SK-N-SH treated with all-trans-retinoic acid at 6 μM for 48 hours (cell line): ENCODE results near the gene SERTAD3.
A peak's percentile ranks its signal among the peaks of the same experiment; 100 is the strongest.

Experiments
- ATAC-seq: fragments of 200-7000 bp; cut with Tn5 transposase; 3 replicates; pipeline ENCODE4 v1.9.1; 2020; ENCODE audit warnings: mild to moderate bottlenecking, moderate library complexity
- ARNTL ChIP-seq: fragments of 450-650 bp; formaldehyde crosslinking; IDR thresholded peaks from 2 replicates; pipeline ENCODE4 v1.5.0; 2020; ENCODE audit warnings: low read depth, mild to moderate bottlenecking, moderate library complexity, borderline replicate concordance
- CSDC2 ChIP-seq: fragments of 250-450 bp; sonication (Bioruptor Pico); IDR thresholded peaks from 2 replicates; pipeline ENCODE4 v1.5.0; 2020; ENCODE audit warnings: mild to moderate bottlenecking, moderate library complexity
- ESRRG ChIP-seq: fragments of 250-450 bp; sonication (Bioruptor Pico); IDR thresholded peaks from 2 replicates; pipeline ENCODE4 v1.6.1; 2021; ENCODE audit warnings: mild to moderate bottlenecking
- GLIS3 ChIP-seq: fragments of 250-450 bp; sonication (Bioruptor Pico); IDR thresholded peaks from 2 replicates; pipeline ENCODE4 v1.5.0; 2020; ENCODE audit warnings: mild to moderate bottlenecking, moderate library complexity
- ISL1 ChIP-seq: fragments of 250-450 bp; sonication (Bioruptor Pico); IDR thresholded peaks from 2 replicates; pipeline ENCODE4 v2.1.2; 2022; ENCODE audit warnings: mild to moderate bottlenecking, moderate library complexity
- OSR1 ChIP-seq: fragments of 250-450 bp; sonication (Bioruptor Pico); IDR thresholded peaks from 2 replicates; pipeline ENCODE4 v1.8.0; 2022; ENCODE audit warnings: moderate library complexity, mild to moderate bottlenecking, inconsistent platforms
- PATZ1 ChIP-seq: fragments of 250-450 bp; sonication (Bioruptor Pico); IDR thresholded peaks from 2 replicates; pipeline ENCODE4 v1.8.0; 2020; ENCODE audit warnings: mild to moderate bottlenecking, moderate library complexity, borderline replicate concordance
- PPARA ChIP-seq: fragments of 250-450 bp; sonication (Bioruptor Pico); IDR thresholded peaks from 2 replicates; pipeline ENCODE4 v1.5.0; 2020; ENCODE audit warnings: mild to moderate bottlenecking, borderline replicate concordance
- RARB ChIP-seq: fragments of 250-450 bp; sonication (Bioruptor Pico); IDR thresholded peaks from 2 replicates; pipeline ENCODE4 v1.8.0; 2021; ENCODE audit warnings: mild to moderate bottlenecking, moderate library complexity
- SNAI2 ChIP-seq: fragments of 250-450 bp; sonication (Bioruptor Pico); IDR thresholded peaks from 2 replicates; pipeline ENCODE4 v1.5.0; 2020; ENCODE audit warnings: mild to moderate bottlenecking, moderate library complexity
- TCF4 ChIP-seq: fragments of 250-450 bp; sonication (Bioruptor Pico); IDR thresholded peaks from 2 replicates; pipeline ENCODE4 v1.8.0; 2021; ENCODE audit warnings: mild to moderate bottlenecking, moderate library complexity, borderline replicate concordance
- TOX ChIP-seq: fragments of 250-450 bp; sonication (Bioruptor Pico); IDR thresholded peaks from 2 replicates; pipeline ENCODE4 v1.8.0; 2021; ENCODE audit warnings: mild to moderate bottlenecking, moderate library complexity, borderline replicate concordance
- TSHZ2 ChIP-seq: fragments of 250-450 bp; sonication (Bioruptor Pico); IDR thresholded peaks from 2 replicates; pipeline ENCODE4 v1.5.0; 2020; ENCODE audit warnings: mild to moderate bottlenecking, moderate library complexity
- ZC3H10 ChIP-seq: fragments of 250-450 bp; sonication (Bioruptor Pico); IDR thresholded peaks from 2 replicates; pipeline ENCODE4 v1.5.1; 2021; ENCODE audit warnings: mild to moderate bottlenecking, moderate library complexity
- ZFP3 ChIP-seq: fragments of 250-450 bp; sonication (Bioruptor Pico); IDR thresholded peaks from 2 replicates; pipeline ENCODE4 v1.5.0; 2020; ENCODE audit warnings: mild to moderate bottlenecking, moderate library complexity
- ZFP30 ChIP-seq: fragments of 450-650 bp; formaldehyde crosslinking; IDR thresholded peaks from 2 replicates; pipeline ENCODE4 v1.5.0; 2022; ENCODE audit warnings: mild to moderate bottlenecking, moderate library complexity
- ZNF565 ChIP-seq: fragments of 450-650 bp; formaldehyde crosslinking; conservative IDR thresholded peaks from 2 replicates; pipeline ENCODE4 v1.5.0; 2020; ENCODE audit warnings: low read depth, mild to moderate bottlenecking, moderate library complexity
- ZNF8 ChIP-seq: fragments of 450-650 bp; formaldehyde crosslinking; IDR thresholded peaks from 2 replicates; pipeline ENCODE4 v1.5.0; 2020; ENCODE audit warnings: mild to moderate bottlenecking, moderate library complexity
- TF ChIP-seq, protein P1 (sequence below): fragments of 250-450 bp; sonication (Bioruptor Pico); IDR thresholded peaks from 2 replicates; pipeline ENCODE4 v1.5.1; 2021; ENCODE audit warnings: mild to moderate bottlenecking, moderate library complexity
- TF ChIP-seq, protein P2 (sequence below): fragments of 250-450 bp; sonication (Bioruptor Pico); IDR thresholded peaks from 2 replicates; pipeline ENCODE4 v1.5.1; 2020; ENCODE audit warnings: low read depth, mild to moderate bottlenecking, moderate library complexity

The SERTAD3 gene

DNA sequence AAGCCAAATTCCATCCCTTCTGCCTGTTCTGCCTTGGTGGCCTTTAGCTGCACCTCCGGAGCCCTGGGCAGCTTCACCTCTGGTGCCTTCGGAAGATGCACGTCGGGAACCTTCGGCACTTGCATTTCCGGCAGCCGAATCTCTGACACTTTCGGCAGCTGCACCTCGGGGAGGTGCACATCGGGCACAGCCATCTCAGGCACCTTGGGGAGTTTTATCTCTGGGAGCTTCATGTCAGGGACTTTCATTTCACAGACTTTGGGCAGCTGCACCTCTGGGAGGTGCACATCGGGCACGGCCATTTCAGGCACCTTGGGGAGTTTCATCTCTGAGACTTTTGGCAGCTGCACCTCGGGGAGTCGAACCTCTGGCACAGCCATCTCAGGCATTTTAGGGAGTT lies 48.2 kb downstream of the SERTAD3 start:
- no peak for ATAC-seq
- TF ChIP-seq PPARA (CRISPR knock-in tag), result no peak
- no peak for TF ChIP-seq ESRRG (CRISPR knock-in tag)
- no peak for TF ChIP-seq ZNF8 (CRISPR knock-in tag)
- no peak for TF ChIP-seq ZFP30 (CRISPR knock-in tag)
- TF ChIP-seq, protein P1, sequence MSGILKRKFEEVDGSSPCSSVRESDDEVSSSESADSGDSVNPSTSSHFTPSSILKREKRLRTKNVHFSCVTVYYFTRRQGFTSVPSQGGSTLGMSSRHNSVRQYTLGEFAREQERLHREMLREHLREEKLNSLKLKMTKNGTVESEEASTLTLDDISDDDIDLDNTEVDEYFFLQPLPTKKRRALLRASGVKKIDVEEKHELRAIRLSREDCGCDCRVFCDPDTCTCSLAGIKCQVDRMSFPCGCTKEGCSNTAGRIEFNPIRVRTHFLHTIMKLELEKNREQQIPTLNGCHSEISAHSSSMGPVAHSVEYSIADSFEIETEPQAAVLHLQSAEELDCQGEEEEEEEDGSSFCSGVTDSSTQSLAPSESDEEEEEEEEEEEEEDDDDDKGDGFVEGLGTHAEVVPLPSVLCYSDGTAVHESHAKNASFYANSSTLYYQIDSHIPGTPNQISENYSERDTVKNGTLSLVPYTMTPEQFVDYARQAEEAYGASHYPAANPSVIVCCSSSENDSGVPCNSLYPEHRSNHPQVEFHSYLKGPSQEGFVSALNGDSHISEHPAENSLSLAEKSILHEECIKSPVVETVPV (CRISPR knock-in tag), result no peak

DNA sequence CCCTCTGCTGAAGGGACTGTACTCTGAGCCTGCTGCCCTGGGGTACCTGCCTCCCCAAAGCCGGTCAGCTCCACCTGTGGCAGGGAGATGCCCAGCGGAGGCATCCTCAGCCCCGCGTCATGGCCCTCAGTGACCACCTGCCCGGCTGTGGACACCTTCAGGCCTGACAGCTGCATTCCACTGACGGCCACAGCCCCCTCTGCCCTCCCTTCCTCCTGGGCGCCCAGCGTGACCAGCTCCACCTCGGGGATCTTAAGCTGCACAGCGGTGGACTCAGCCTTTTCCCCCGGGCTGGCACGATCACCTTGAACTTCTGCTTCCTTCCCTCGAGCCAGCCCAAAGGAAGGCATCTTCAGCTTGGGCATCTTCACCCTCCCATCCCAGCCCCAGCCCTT lies 49.3 kb downstream of the SERTAD3 start:
- no peak for TF ChIP-seq TSHZ2 (CRISPR knock-in tag)
- TF ChIP-seq, protein P2, sequence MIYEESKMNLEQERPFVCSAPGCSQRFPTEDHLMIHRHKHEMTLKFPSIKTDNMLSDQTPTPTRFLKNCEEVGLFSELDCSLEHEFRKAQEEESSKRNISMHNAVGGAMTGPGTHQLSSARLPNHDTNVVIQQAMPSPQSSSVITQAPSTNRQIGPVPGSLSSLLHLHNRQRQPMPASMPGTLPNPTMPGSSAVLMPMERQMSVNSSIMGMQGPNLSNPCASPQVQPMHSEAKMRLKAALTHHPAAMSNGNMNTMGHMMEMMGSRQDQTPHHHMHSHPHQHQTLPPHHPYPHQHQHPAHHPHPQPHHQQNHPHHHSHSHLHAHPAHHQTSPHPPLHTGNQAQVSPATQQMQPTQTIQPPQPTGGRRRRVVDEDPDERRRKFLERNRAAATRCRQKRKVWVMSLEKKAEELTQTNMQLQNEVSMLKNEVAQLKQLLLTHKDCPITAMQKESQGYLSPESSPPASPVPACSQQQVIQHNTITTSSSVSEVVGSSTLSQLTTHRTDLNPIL (CRISPR knock-in tag), result no peak
- TF ChIP-seq ZFP3 (CRISPR knock-in tag), result no peak
- no peak for TF ChIP-seq SNAI2 (CRISPR knock-in tag)
- no peak for TF ChIP-seq OSR1 (CRISPR knock-in tag)
- TF ChIP-seq ESRRG (CRISPR knock-in tag), result no peak
- no peak for TF ChIP-seq ZFP30 (CRISPR knock-in tag)
- no peak for TF ChIP-seq CSDC2 (CRISPR knock-in tag)
- TF ChIP-seq ISL1, result no peak
- no peak for TF ChIP-seq RARB (CRISPR knock-in tag)
- TF ChIP-seq ZC3H10 (CRISPR knock-in tag), result no peak
- no peak for ATAC-seq

- no peak for TF ChIP-seq PATZ1 (CRISPR knock-in tag)
- TF ChIP-seq TOX (CRISPR knock-in tag), result no peak
- no peak for ATAC-seq
Observed at GRCh38 chr19:40393894-40394815, 50.0 kb downstream of the SERTAD3 start.

DNA sequence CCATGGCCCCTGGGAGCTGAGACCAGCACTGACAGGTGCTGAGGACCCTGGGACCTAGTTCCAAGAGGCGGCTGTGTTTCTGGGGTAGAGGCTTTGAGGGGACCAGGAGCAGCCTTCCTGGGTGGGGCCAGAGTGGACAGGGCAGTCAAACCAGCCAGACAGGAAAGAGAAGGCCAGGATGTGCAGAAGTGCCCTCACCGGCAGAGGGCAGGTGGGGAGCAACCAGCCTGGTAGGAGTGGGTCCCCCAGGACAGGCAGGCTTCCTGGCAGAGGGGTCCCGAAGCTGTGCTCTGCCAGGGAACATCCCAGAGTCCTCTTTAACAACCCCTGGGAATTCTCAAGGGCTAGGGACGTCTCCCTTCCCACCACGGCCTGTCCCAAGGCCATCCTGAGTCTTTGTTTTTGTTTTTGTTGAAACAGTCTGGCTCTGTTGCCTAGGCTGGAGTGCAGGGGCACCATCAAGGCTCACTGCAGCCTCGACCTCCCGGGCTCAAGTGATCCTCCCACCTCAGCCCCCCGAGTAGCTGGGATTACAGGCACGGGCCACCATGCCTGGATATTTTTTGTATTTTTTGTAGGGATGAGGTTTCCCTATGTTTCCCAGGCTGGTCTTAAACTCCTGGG lies 51.1 kb downstream of the SERTAD3 start:
- TF ChIP-seq ZFP30 (CRISPR knock-in tag), result no peak
- peak; percentile 56 for ATAC-seq

- no peak for ATAC-seq
- TF ChIP-seq TCF4 (CRISPR knock-in tag) (no peak), PATZ1 (CRISPR knock-in tag) (no peak), ZFP30 (CRISPR knock-in tag) (no peak), ARNTL (no peak), GLIS3 (CRISPR knock-in tag) (no peak), ZC3H10 (CRISPR knock-in tag) (no peak), ZNF8 (CRISPR knock-in tag) (no peak), ZNF565 (CRISPR knock-in tag) (no peak), ISL1 (no peak), ZFP3 (CRISPR knock-in tag) (no peak), TSHZ2 (CRISPR knock-in tag) (no peak)
Observed at GRCh38 chr19:40392123-40392522, 52.0 kb downstream of the SERTAD3 start.
